Measurements from ENCODE around the gene MB21D2. TPM values are rescaled to one million over a fixed set of nuclear protein-coding genes. Genes with fewer than 3 reads are reported as not detected.
"Not testable (repeated sequence)": the region's sequence is repeated elsewhere in the genome, so short reads cannot be mapped to it uniquely, and the experiment has no call there.

The MB21D2 gene
- total and polyA plus RNA-seq, 8 donors: 3.2 to 6.9 (median 5.7) TPM

DNA sequence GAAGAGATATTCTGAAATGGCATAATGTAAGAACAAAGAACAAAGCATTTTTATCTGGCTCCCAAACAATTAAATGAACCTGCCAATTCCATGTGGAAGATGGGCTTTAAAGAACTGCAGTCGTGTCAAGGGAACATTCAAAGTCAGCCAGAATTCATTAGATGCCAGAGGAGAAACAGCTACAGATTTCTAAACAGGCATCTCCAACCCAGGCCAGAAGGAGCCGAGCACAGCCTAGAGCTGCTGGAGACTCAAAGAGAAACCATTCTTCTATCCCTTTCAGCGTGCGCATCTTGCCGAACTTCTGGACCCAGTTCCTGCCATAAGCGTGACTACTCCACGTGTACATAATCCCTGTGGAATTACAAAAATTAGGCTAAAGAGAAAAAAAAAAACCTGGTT is 60.4 kb downstream of the MB21D2 start:
- no peak overlapping the region for H3K4me3 ChIP-seq
- intact Hi-C loops (cut with DNase I): no loop called here
- ATAC-seq: no peak

DNA sequence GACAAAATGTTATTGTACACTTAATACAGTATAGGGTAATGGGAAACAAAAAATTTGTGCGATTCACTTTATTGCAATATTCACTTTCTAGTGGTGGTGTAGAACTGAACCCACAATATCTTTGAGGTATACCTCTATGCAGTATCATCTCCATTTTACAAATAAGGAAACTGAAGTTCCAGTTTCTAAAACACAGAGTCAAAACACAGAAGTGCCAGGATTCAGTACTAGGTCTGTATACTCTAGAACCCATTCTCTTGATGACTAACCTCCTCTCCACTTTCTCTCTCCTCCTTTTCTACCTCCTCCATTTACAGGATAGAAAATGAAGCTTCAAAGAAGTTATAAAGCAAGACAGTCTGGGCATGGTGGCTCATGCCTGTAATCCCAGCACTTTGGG is 62.2 kb downstream of the MB21D2 start:
- ATAC-seq (no peak), DNase-seq (no peak)
- TF ChIP-seq, protein P1, sequence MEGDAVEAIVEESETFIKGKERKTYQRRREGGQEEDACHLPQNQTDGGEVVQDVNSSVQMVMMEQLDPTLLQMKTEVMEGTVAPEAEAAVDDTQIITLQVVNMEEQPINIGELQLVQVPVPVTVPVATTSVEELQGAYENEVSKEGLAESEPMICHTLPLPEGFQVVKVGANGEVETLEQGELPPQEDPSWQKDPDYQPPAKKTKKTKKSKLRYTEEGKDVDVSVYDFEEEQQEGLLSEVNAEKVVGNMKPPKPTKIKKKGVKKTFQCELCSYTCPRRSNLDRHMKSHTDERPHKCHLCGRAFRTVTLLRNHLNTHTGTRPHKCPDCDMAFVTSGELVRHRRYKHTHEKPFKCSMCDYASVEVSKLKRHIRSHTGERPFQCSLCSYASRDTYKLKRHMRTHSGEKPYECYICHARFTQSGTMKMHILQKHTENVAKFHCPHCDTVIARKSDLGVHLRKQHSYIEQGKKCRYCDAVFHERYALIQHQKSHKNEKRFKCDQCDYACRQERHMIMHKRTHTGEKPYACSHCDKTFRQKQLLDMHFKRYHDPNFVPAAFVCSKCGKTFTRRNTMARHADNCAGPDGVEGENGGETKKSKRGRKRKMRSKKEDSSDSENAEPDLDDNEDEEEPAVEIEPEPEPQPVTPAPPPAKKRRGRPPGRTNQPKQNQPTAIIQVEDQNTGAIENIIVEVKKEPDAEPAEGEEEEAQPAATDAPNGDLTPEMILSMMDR (IDR thresholded peaks at IDR 0.05): no peak
- Histone ChIP-seq H3K27me3 (no peaks in the 10 kb centered on the region), H3K36me3 (no peaks in the 10 kb centered on the region), H3K9me3 (no peaks in the 10 kb centered on the region), H3K27ac (no peak overlapping the region), H3K4me1 (peaks cover 0 to 8% of the 10 kb centered on the region in 2 donors), H3K4me3 (no peak overlapping the region)
- intact Hi-C loops (cut with DNase I): no loop called here

More for the DNA sequence above, 60.4 kb downstream of the MB21D2 start:
- no peaks in the 10 kb centered on the region for H3K27me3 ChIP-seq
- H3K27ac ChIP-seq: no peak overlapping the region
- no peak for DNase-seq
- TF ChIP-seq, protein P1 (IDR thresholded peaks at IDR 0.05): no peak
- H3K4me1 ChIP-seq: no peaks in the 10 kb centered on the region
- H3K36me3 ChIP-seq: no peaks in the 10 kb centered on the region
- no peaks in the 10 kb centered on the region for H3K9me3 ChIP-seq

DNA sequence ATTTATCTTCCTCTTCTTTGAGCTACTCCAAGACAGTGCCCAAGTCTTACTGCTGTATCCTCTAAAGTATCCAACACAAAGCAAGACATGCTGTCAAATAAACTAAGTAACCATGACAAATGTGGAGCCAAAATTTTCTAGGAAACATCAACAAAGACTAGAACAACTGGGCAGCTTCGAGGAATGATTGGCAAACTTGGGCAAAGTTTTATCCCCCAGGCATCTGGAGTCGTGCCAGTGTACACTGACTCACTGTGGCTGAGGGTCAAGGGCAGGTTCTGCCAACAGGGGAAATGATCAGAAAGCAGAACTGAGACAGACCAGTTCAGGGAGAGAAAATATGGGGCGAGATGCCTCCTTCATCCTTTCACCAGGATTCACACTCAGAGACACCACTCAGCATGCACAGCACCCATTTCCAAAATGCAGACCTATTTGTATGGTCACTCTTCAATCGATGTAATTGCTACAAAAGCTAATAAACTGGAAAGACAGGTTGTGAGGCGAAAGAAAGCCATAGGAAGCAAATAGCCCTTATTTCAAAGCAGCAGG is 65.8 kb downstream of the MB21D2 start:
- Histone ChIP-seq H3K27me3 (no peaks in the 10 kb centered on the region), H3K4me1 (peaks cover 0 to 8% of the 10 kb centered on the region in 2 donors), H3K4me3 (no peak overlapping the region), H3K36me3 (no peaks in the 10 kb centered on the region), H3K9me3 (no peaks in the 10 kb centered on the region), H3K27ac (no peak overlapping the region)
- TF ChIP-seq, protein P1 (IDR thresholded peaks at IDR 0.05): no peak
- DNase-seq: peak in 1 of 4 donors; percentile 56
- intact Hi-C loops (cut with DNase I): no loop called here
- peak; percentile 83 for ATAC-seq

DNA sequence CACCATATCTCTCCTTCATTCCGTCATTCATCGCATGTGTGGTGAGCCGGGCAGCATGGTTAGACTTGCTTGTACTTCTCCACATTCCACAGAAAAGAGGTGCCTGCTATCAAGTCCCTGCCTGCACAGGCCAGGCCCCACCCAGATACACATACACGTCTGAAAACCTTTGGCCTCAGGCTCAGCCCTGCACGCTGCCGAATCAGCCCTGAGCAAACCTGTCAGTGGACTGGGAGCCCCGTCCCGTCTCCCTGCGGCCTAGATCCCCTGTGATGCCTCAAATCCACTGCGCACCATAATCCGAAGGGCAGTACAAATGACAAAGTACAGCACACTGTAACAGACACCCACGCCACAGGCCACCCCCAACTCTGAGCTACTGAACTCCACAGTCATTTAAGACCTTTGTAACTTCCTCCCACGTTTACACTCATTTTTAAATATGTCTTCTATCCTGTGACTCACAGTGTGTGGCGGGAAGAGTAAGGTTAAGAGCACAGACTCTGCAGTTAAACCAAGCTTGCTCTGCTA is 67.1 kb downstream of the MB21D2 start:
- ATAC-seq: peak; percentile 28
- TF ChIP-seq, protein P1 (IDR thresholded peaks at IDR 0.05): no peak
- intact Hi-C loops (cut with DNase I): no loop called here
- Histone ChIP-seq H3K4me3 (no peak overlapping the region), H3K4me1 (peaks cover 0 to 8% of the 10 kb centered on the region in 2 donors), H3K27me3 (no peaks in the 10 kb centered on the region), H3K27ac (no peak overlapping the region), H3K9me3 (no peaks in the 10 kb centered on the region), H3K36me3 (no peaks in the 10 kb centered on the region)
- DNase-seq: no peak

DNA sequence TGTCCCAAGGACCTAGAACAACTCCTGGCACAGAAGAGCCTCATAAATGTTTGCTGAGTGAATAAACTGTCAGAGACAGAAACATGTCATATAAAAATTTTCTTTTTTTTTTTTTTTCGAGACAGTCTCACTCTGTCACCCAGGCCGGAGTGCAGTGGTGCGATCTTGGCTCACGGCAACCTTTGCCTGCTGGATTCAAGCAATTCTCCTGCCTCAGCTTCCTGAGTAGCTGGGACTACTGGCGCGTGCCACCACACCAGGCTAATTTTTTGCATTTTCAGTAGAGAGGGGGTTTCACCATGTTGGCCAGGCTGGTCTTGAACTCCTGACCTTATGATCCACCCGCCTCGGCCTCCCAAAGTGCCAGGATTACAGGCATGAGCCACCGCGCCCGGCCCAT is 67.8 kb downstream of the MB21D2 start:
- H3K9me3 ChIP-seq; H3K4me3 ChIP-seq; DNase-seq; H3K27me3 ChIP-seq; H3K4me1 ChIP-seq; ATAC-seq; intact Hi-C loops (cut with DNase I); H3K27ac ChIP-seq; H3K36me3 ChIP-seq: not testable (repeated sequence)

Measured in left lung (tissue), 10 donors.